Endothelial cell of umbilical vein (primary cell): ENCODE measurements around the gene FAM114A2. TPM values are rescaled to one million over a fixed set of nuclear protein-coding genes. Genes with fewer than 3 reads are reported as not detected.

Source experiments
- BruUV-seq: library from RNA; stranded (reverse); fragments of 400-500 nt; replicated peaks from 2 replicates; lab custom pipeline; 2021; lab: Mats Ljungman, UMichigan
- CTCF ChIA-PET: fragments of 300-600, 350-600 bp; sonication (Branson Sonifier 250); formaldehyde crosslinking; loops from one replicate; lab custom pipeline; 2021; ENCODE audit warnings: antibody characterized with exemption, inconsistent platforms; lab: Charles Lee
- POLR2A ChIA-PET: fragments of 300-600, 350-600 bp; sonication (Branson Sonifier 250); formaldehyde crosslinking; loops from one replicate; lab custom pipeline; 2021; ENCODE audit warnings: antibody characterized with exemption, inconsistent platforms; lab: Charles Lee
- DNase-seq: peaks from one replicate; pipeline ENCODE4 v3.0.0-alpha.2; 2011; ENCODE audit warnings: low read depth, low spot score
- FAIRE-seq: peaks from 2 replicates; lab custom pipeline; 2011; peaks lifted over from hg19 to GRCh38; lab: Jason Lieb, UNC
- H2AFZ ChIP-seq: 2 replicates; pipeline ENCODE4 v1.6.0; 2012; ENCODE audit warnings: low read depth, low read length, control low read depth, inconsistent platforms
- H3K27ac ChIP-seq: 2 replicates; pipeline ENCODE4 v1.5.1; 2011; ENCODE audit warnings: low read depth, mild to moderate bottlenecking, control low read depth, low read length, moderate library complexity; ENCODE audit not compliant: insufficient read depth
- H3K27me3 ChIP-seq, 2 experiments: 2 replicates each; pipeline versions ENCODE4 v1.6.0 to v1.6.1; 2011; ENCODE audit warnings: low read length in 2 of 2, mixed read lengths in 1 of 2; ENCODE audit not compliant: control insufficient read depth in 2 of 2, insufficient read depth in 2 of 2
- H3K36me3 ChIP-seq, 2 experiments: 2 replicates in 1 of 2; 3 replicates in 1 of 2; pipeline ENCODE4 v1.5.1; 2011; ENCODE audit warnings: low read length in 2 of 2, mild to moderate bottlenecking in 1 of 2, moderate library complexity in 1 of 2; ENCODE audit not compliant: control insufficient read depth in 2 of 2, insufficient read depth in 2 of 2; ENCODE audit errors: extremely low read depth in 1 of 2
- H3K4me1 ChIP-seq: 3 replicates; pipeline ENCODE4 v1.5.1; 2011; ENCODE audit warnings: mild to moderate bottlenecking, low read length; ENCODE audit not compliant: control insufficient read depth, insufficient read depth; ENCODE audit errors: extremely low read depth
- H3K4me2 ChIP-seq: 2 replicates; pipeline ENCODE4 v1.6.1; 2011; ENCODE audit warnings: low read length, control low read depth, mixed read lengths; ENCODE audit not compliant: insufficient read depth
- H3K4me3 ChIP-seq, 3 experiments: fragments of 200-600 bp in 1 of 3; sonication (generic), shearing (Covaris generic) in 1 of 3; replicated peaks in 1 of 3; 2 replicates each; pipeline ENCODE4 v1.5.1; 2011 to 2016; ENCODE audit warnings: control low read depth in 3 of 3, low read length in 3 of 3, mild to moderate bottlenecking in 2 of 3, inconsistent platforms in 1 of 3, low read depth in 1 of 3, moderate library complexity in 1 of 3; ENCODE audit not compliant: insufficient read depth in 1 of 3
- H3K79me2 ChIP-seq: 2 replicates; pipeline ENCODE4 v1.6.0; 2012; ENCODE audit warnings: low read length, inconsistent platforms; ENCODE audit not compliant: control insufficient read depth, insufficient read depth
- H3K9ac ChIP-seq: replicated peaks from 2 replicates; pipeline ENCODE3; 2011; ENCODE audit warnings: low read length, control low read depth; ENCODE audit not compliant: insufficient read depth; ENCODE audit errors: extremely low read depth
- H3K9me1 ChIP-seq: replicated peaks from 3 replicates; pipeline ENCODE4 v1.6.0; 2011; ENCODE audit warnings: mild to moderate bottlenecking, low read length; ENCODE audit not compliant: control insufficient read depth, insufficient read depth; ENCODE audit errors: extremely low read depth
- H3K9me3 ChIP-seq: replicated peaks from 2 replicates; pipeline ENCODE4 v1.5.1; 2012; ENCODE audit warnings: low read length, inconsistent platforms; ENCODE audit not compliant: control insufficient read depth, insufficient read depth
- H4K20me1 ChIP-seq: replicated peaks from 2 replicates; pipeline ENCODE3; 2011; ENCODE audit warnings: mild to moderate bottlenecking, low read length; ENCODE audit not compliant: control insufficient read depth, insufficient read depth; ENCODE audit errors: extremely low read depth
- CTCF ChIP-seq, 2 donors: IDR thresholded peaks; 1 replicate in 1 of 2; 2 replicates in 1 of 2; pipeline ENCODE4 v1.5.1; 2011; ENCODE audit warnings: low read length in 2 of 2, mild to moderate bottlenecking in 2 of 2, moderate library complexity in 2 of 2, control low read depth in 1 of 2, inconsistent platforms in 1 of 2, low read depth in 1 of 2; ENCODE audit not compliant: insufficient read depth in 1 of 2; ENCODE audit errors: extremely low read depth in 1 of 2
- FOS ChIP-seq: IDR thresholded peaks from 2 replicates; pipeline ENCODE4 v1.6.1; 2011; ENCODE audit warnings: mild to moderate bottlenecking, low read length, moderate library complexity, borderline replicate concordance; ENCODE audit not compliant: insufficient read depth
- GATA2 ChIP-seq: IDR thresholded peaks from 2 replicates; pipeline ENCODE4 v1.7.0; 2011; ENCODE audit warnings: low read depth, mild to moderate bottlenecking, moderate library complexity, mixed read lengths, low read length; ENCODE audit not compliant: insufficient read length, insufficient read depth
- JUN ChIP-seq: IDR thresholded peaks from 2 replicates; pipeline ENCODE4 v1.6.1; 2011; ENCODE audit warnings: borderline replicate concordance, low read depth; ENCODE audit not compliant: insufficient read length, insufficient read depth
- MAX ChIP-seq: IDR thresholded peaks from 2 replicates; pipeline ENCODE4 v1.6.1; 2011; ENCODE audit not compliant: insufficient read depth, insufficient read length
- MYC ChIP-seq: IDR thresholded peaks from one replicate; pipeline ENCODE4 v1.6.1; 2011; ENCODE audit warnings: mild to moderate bottlenecking, low read depth, low read length
- POLR2A ChIP-seq: IDR thresholded peaks from 2 replicates; pipeline ENCODE4 v1.6.1; 2012; ENCODE audit warnings: low read depth, mild to moderate bottlenecking, control low read depth, low read length
- dilution Hi-C: fragments of 300-500 bp; cut with MboI; formaldehyde crosslinking; loops from one replicate; pipeline ENCODE4 v1.15.0; 2019; ENCODE audit warnings: low sequenced_read_pairs; ENCODE audit not compliant: extremely low pct_ligation_motif_present
- intact Hi-C: fragments of 100-400 bp; cut with micrococcal nuclease; formaldehyde crosslinking; loops from one replicate; pipeline ENCODE4 v1.10.0; 2022
- polyA plus RNA-seq, 4 experiments: library from polyadenylated mRNA; depleted of rRNA in 3 of 4; stranded (reverse) in 3 of 4; unstranded in 1 of 4; fragments of >200 nt; gene quantifications; 2 replicates each; pipeline versions ENCODE4 v1.2.1 to v1.2.3, GENCODE V29; 2011 to 2012; ENCODE audit warnings: missing spikeins in 1 of 4
- total RNA-seq: library from RNA; stranded (reverse); gene quantifications from 2 replicates; pipeline ENCODE4 v1.2.3, GENCODE V29; 2021

The FAM114A2 gene
- total and polyA plus RNA-seq, 2 donors (not counting 3 experiments of a cell fraction or from before 2014, with no cell fraction given): 9.6 to 31.3 TPM

GRCh38 chr5:153964880-153965645 is 73.6 kb downstream of the FAM114A2 start:
- H3K4me2 ChIP-seq: no peak overlapping the region
- DNase-seq: peak; percentile 52

More at GRCh38 chr5:153964880-153965645, 73.6 kb downstream of the FAM114A2 start:
- Histone ChIP-seq H3K27me3 (no peaks in the 10 kb centered on the region), H3K9me3 (no peaks in the 10 kb centered on the region), H3K9me1 (no peaks in the 10 kb centered on the region), H3K27ac (no peak overlapping the region), H3K36me3 (no peaks in the 10 kb centered on the region), H4K20me1 (no peaks in the 10 kb centered on the region), H3K79me2 (no peaks in the 10 kb centered on the region), H3K4me3 (no peak overlapping the region), H3K4me1 (no peaks in the 10 kb centered on the region), H2AFZ (peak overlapping the region; percentile 47), H3K9ac (no peak overlapping the region)
- intact Hi-C loops: loop anchor here (1.0 to 10.0 kb wide), 4 partner anchors 180 to 1433 kb away; no protein-coding TSS in a partner anchor
- ChIA-PET POLR2A (no interaction called here), CTCF (interaction anchor here (0.5 to 5.3 kb wide), 39 partner anchors 9 to 1822 kb away, joined by 3 to 171 read pairs (median 4); partner anchors contain the start of gene GRIA1)
- peak; percentile 73 for FAIRE-seq
- no TSS peak for BruUV-seq
- peak; percentile 79 to 80 for TF ChIP-seq CTCF (IDR thresholded peaks at IDR 0.05; ENCODE audit: extremely low read depth in 1 of 2, insufficient read depth in 1 of 2, low read depth in 1 of 2, low read length in 2 of 2)
- no peak for TF ChIP-seq POLR2A
- TF ChIP-seq JUN: no peak
- no peak for TF ChIP-seq FOS
- no peak for TF ChIP-seq GATA2
- no peak for TF ChIP-seq MYC
- no peak for TF ChIP-seq MAX
- dilution Hi-C loops: no loop called here
